Activated CD8-positive, alpha-beta memory T cell treated with anti-CD3 and anti-CD28 coated beads, Interleukin-2, amount 50 U/mL, for 1 hour (primary cell): ENCODE results near the gene PDLIM1.

Experiments used
- DNase-seq: peaks from one replicate; pipeline ENCODE4 v3.0.0-alpha.2; 2020; ENCODE audit errors: extremely low read depth

PDLIM1 gene, protein sequence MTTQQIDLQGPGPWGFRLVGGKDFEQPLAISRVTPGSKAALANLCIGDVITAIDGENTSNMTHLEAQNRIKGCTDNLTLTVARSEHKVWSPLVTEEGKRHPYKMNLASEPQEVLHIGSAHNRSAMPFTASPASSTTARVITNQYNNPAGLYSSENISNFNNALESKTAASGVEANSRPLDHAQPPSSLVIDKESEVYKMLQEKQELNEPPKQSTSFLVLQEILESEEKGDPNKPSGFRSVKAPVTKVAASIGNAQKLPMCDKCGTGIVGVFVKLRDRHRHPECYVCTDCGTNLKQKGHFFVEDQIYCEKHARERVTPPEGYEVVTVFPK

DNA sequence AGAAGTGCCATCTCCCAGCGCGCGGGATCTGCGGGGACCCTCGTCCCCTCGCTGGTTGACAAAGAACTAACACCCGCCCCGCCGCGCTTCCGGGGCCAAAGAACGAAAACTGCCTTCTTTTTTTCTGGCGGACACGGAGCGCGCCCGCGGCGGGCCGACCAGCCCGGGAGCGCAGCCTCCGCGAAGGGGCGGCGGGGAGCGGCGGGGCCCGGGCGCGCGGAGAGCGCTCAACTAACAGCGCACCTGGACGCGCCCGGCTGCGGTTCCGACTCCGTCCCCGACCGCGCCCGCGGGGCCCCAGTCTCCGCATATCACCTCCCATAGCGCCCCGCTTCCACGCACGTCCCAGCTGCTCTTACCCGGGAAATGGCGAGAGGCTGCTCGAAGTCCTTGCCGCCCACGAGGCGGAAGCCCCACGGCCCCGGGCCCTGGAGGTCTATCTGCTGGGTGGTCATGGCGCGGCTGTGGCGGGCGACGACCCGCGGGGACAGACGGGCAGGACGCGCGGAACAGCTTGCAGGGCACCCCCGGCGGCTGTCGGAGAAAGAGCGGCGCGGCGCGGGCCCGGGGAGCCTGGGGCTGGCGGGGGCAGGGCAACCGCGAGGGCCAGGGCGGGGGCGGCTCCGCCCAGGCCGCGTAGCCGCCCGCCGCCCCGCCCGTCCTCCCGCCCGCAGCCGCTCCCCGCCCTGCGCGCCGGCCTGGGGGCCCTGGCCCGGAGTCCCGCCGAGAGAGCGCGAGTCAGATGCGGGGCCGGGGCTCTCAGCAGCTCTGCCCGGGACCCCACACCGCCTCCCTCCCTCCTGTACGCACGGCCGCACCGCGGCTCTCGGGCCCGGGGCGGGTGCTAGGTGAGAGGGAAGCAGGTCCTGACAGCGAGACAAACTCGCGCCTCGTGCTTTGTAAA, at the start of gene PDLIM1:
Gene PDLIM1 (minus strand): TSS at position 543 of the 904 bp plus-strand sequence. CDS start 88 bp downstream, at position 455.
- DNase-seq = no peak

DNA sequence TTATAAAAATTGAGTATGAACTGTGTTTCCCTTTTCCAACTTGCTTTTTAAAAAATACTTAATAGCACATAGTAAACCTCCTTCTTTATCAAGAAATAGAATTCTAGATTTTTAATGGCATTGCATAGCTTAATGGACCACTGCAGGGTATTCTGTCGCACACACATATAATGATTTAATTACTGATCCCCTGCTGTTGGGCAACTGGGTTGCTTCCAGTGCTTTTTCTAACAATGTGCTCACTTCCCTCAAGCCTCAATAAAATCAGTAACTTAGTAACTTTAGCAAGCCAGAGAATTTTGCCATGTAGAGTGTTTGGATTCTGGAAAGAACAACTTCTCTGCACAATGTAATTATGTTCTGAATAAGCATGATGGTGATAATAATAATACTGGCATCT, 49.1 kb upstream of the PDLIM1 start:
- no peak for DNase-seq

DNA sequence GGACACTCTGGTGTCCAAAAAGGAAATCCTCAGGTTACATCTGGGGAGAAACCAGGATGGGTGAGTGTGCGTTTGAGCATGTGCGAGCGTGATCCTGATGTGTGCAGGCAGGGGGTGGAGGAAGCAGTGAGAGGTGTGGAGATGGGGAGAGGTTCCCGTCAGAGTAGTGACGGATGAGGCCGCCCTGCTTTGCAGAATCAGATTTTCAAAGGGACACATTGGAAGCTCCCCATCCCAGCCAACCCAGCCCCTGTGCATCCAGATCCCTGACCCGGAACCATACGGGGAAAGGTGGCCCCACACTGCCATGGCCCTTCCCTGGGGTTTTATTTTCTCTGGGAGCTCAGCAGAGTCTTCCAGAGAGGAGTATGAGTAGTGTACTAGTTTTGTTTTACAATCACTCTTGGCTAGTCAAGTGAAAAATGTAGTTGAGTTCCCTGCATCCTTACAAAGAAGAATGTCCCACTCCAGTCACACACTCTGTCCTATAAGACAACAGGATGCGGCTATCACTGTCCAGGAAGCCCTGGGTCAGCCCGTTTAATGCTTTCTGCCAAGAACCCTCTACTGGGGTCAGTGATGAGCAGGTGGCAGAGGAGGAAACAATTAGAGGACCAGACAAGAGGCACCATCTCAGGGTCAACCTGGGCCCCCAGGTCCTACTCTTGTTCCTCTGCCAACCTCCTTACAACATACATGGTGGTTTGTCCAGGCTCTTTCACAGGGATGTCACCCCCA, 46.8 kb upstream of the PDLIM1 start:
- no peak for DNase-seq

DNA sequence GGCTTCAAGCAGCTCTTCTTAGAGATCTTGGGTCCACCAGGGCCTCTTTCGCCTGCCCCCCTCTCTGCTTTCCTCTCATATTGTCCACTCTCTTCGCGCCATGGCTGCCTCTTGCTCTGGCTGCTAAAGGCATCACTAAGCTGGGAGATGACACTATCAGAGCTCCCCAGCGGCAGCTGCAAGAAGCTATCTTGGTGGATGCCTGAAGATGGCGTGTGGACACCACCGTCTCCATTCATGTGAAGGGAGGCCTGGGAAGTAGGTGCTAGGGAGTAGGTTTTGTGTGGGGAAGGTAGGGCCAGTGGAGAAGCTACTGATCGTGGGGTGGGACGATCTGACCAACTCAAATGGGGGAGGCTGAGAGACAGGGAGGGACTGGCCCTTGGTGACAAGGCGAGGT, 45.9 kb upstream of the PDLIM1 start:
- DNase-seq = no peak

DNA sequence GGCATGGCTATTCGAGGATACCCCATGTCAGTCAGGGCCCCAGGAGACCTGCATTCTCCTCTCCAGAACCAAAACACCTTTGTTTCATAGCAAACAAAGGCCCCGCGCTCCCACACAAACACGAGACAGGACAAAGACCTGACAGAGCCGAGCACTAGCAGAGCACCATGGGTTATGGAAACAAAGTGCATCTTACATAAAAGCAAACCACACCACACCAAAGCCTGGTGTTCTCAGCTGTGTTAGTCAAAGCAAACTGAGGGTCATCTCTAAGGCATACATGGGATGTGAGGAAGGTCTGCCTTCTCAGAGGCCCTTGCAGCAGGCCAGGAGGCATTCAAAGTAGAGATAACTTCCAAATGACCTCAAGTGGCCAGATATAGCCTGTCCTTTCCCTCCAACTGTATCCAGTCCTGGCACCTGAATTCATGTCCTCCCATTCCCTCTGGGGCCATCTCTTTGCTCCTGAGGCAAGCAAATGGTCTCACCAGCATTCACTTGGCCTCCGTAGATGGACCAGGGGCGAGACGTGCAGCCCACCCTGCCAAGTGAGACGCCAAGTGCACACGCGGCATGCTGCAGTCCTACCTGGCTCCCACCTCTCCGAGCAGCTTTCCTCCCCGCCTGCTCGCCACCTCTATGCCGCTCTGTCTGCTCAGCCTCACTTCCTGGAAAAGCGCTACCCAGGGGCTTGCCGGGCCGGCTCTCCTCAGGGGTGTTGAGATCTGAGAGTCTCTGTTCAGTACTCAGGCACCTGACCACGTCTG, 45.3 kb upstream of the PDLIM1 start:
- no peak for DNase-seq

DNA sequence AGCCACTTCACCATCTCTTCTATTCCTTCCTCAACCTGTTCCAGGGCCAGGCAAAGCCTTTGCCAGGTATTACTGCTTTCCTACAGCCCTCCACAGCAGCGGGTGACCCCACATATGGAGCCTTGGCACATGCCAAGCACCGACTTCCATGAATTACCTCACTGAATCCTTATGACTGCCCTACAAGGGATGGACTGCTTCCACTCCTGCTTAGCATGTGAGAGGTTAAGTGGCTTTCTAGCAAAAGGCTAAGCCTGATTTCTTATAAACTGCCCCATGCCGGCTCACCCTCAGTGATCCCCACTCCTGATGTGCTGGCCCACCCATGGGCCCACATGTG, 44.0 kb upstream of the PDLIM1 start:
- DNase-seq = no peak

DNA sequence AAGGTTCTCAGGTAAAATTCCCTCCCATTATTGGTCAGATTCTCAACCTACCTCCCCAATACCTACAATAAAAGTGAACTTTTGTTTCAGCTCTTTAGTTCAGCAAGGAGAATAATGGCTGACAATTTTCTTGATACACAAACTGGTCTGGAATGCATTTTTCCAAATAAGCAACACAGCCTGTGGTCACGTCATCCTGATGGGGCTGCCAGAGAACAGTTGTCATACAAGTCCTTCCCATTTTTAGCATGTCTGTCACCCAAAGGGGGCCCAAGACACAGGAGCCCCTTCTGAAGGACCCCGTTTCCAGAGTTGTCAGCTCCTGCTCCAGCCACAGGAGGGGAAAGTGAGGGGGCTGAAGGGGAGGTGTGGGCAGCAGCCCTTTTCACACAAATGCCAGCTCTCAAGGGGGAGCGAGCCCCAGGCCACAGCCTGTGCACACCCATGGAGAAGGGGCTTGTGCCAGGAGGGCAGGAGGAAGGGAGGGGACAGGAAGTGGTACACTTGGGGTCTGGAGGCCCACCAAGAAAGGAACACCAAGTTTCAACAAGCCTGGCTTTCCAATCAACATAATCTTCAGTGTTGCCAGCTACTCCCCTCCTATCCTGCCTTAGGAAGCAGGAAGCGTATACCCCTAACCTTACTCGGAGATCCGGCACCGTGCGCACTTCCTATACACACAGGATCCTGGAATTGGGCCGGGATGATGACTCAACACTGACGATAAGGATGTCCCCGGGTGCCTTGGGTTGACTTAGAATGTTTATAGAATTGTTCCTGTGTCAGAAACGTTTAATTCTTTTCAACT, 43.4 kb upstream of the PDLIM1 start:
- DNase-seq = no peak

DNA sequence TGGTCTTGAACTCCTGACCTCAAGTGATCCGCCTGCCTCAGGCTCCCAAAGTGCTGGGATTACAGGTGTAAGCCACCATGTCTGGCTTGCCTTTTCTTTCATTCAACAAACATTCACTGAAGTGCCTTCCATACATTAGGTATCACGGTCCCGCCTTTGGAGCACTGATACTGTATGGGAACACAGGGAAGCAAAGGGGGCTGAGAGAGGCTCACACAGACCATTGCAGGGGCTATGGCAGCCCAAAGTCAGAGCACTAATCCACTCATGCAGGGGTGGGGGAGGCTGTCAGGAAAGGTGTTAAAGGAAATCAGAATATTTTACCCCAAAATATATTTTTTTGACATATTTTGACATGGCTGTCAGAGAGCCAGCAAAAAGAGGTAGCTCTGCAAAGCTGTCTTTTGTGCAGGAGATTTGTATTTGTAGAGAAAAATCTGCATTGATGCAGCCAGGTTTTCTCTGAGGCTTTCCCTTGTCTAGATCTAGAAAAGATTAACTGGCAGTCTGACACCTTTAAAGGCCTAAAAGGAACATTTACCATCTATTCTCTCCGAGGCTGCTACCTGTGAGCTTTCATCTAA, 42.0 kb upstream of the PDLIM1 start:
- no peak for DNase-seq

DNA sequence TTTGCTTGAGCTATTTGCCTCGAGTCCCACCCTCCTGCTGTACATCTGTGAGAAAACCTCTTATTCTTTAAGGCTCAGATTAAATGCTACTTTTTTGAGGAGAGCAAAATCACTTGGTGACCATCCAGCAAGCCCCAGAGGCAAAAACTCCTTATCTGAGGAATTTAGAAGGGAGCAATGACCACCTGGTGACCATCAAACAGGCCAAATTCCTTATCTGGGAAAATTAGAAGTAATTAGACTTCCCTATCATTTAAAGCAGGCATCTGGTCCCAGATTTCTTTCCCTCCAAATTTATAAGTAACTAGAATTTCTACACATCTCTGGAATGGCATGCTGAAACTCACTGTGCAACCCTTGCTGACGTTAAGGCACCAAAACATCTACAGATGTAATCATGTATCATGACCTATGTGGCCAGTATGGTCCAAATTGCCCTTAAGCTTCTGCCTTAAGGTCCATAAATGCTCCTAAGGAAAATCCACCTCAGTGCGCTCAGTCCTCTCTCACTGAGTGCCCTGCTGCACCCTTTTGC, 40.9 kb upstream of the PDLIM1 start:
- DNase-seq = no peak

DNA sequence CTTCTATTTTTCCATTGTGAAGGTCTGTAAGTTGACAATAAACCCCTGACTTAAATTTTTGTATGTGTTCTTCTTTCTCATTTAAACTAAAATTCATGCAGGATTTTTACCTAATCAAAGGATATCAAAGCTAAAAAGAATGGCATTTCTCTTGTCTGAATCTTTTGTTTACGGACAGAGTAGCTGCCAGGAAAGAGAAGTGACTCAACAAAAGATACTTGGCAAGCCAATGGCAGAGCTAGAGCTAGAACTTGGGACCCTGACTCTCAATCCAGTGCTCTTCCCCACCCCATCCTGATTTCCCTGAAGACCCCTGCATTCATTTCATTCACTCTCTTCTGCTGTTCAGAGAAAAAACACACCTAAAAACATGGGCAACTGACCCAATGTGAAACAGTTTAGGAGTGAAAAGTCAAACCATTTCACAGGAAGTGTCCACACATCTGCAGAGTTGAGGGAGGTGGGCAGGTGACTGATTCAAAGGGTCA, 40.2 kb upstream of the PDLIM1 start:
- no peak for DNase-seq

DNA sequence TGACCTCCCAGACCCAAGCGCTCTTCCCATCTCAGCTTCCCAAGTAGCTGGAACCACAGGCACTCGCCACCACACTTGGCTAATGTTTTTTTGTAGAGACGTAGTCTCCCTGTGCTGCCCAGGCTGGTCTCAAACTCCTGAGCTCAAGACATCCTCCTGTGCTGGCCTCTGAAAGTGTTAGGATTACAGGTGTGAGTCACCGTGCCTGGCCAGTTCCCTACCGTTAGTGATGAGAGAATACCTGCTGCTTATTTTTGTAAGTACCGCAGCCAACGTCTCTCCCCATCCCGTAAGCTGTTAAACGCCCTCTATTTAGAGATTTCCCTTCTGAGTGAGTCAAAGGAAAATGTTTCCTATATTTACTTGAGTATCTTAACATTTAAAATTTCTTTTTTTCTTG, 38.5 kb upstream of the PDLIM1 start:
- DNase-seq = no peak

DNA sequence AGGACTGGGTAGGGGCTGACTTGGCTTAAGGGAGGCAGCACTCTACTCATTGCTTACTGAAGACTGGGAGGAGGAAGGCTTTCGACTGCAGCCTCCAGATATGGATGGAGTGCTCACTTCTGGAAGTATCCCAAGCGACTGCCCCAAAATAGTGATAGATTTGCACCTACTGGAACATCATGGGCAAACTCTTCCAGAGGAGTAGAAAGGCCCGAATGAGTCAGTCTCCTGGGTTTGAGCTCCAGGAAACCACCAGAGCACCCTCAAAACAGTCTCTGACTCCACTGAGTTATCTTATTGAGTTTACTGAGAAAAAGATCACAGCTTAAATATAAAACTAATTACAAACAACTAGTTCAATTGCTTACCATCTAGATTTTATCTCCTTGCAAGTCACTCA, 37.2 kb upstream of the PDLIM1 start:
- no peak for DNase-seq

DNA sequence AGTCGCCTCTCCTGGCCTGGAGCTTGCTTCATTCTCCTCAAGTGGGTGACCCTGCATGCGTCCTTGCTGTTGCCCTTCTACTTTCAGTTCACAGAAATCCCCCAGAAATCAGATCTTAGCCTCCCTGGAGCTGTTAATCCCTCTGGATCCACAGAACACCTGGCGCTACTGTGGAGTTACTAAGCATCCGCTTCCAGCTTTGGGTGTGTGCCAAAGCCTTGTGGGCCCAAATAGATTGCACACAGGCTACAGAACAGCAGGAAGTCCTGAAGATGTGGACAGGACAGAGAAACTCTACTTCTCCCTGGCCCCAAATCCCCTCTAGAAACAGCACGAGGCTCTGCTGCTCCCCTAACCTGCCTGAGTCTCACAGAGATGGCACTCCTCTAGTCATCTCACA, 36.6 kb upstream of the PDLIM1 start:
- DNase-seq = no peak

DNA sequence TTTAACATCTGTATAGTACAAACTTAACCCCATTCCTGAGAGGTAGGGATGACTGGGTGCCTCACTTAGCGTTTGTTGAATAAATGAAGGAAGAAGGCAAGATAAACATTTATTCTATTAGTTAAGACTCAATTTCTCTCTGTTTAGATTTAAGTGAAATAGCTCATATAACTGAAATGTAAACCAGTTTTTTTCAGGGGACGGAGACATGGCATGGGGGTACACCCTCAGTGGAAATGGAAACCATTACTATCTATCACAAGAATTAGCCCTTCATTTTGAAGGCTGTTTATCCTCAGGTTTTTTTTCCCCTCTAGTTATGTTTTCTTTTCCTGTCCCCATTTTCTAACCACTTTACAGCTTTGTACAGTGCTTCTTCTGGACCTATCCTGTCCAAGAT, 35.6 kb upstream of the PDLIM1 start:
- no peak for DNase-seq

DNA sequence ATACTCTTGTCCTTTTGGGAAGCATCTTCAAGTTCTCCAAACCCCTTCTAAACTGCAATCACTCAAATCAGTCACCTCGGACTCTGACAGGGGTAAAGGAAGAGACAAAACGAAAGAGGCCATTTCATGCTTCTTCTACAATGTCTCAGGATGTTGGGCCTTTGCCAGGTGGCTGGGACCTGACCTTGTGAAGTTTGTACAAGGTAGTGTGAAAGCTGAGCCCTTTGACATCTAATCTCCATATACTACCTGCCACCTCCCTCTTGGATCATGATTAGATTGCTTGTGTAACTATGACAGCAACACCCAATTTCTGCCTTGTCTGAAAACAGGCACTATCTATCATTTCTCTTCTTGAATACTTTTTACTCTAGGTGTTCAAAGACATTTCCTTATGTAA, 35.1 kb upstream of the PDLIM1 start:
- no peak for DNase-seq

DNA sequence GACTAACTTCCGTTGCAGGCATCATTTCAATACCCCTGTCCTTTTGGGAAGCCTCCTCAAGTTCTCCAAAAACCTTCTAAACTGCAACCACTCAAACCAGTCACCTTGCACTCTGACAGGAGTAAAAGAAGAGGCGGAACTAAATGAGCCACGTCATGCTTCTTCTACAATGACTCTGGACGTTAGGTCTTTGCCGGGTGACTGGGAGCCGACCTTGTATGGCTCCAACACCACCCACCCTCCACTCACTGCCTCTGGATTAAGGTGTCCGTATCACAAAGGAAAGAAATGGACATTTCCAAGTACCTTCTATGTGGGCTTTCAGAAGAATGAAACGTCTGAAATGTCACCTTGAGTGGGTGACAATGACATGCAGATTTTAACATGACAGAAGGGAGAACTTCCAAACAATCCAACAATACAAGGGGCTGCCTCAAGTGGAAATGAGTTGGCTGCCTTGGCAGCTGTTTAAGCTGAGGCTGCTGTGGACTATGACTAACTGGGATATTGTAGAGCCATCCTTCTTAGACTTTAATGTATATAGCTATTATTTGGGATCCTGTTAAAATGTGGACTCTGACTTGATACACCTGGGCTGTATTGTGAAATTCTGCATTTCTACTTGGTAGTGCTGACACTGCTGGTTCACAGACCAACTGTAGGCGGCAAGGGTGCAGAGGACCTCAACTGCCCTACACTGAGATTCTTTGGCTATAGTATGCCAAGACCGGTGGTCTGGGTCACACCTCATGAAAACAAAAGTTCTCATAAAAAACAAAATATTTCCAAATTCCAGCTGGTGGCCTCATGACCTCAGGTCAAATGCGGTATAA, 33.8 kb upstream of the PDLIM1 start:
- no peak for DNase-seq

DNA sequence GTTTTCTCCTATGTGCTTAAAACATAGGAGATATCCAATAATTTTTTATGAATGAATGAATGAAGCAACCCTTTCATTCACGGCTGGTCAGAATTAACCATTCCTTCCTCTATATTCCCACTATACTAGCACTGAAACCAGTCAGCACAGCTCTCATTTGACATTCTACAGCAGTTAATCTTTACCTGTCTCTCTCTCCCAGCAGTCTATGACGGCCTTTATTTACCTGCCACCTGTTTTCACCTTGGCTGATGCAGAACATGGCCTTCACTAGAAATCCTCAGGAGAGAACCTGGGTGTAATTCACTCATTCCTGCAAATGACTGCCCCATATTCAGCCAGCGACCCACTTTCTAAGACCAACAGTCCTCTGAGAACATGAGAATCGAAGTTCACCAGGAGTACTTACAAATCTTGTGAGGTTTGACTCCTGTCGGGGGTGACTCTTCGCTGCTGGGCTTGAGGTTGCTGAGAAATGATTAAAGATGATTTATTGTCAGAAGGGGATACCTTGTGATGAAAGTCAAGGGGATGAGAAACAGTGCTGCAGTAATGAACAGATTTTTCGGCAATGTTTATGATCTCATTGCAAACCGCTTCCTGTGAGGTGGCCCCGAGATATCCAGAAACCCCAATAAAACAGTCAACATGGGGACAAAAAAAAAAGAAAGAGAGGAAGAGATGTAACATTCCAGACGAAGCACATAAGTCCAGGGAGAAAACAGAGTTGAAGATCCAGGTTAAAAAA, 30.9 kb upstream of the PDLIM1 start:
- no peak for DNase-seq

DNA sequence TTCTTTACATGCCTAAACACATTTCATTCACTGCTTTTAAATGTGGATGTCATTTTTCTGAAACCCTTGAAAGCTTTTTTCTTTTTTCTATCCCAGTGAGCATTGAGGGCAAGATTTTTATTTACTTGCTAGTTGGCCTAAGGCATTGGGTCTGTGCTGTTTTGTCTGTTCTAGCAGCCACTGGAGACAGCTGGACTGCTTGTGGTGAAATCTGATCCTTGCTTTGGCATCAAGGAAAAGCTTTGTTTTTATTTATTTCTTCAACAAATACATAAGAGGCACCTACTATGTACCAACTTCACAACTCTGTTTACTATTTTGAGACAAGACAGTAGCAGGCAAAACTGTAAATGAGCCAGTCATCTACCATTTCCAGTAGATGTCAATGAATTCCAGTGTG, 28.4 kb upstream of the PDLIM1 start:
- no peak for DNase-seq

DNA sequence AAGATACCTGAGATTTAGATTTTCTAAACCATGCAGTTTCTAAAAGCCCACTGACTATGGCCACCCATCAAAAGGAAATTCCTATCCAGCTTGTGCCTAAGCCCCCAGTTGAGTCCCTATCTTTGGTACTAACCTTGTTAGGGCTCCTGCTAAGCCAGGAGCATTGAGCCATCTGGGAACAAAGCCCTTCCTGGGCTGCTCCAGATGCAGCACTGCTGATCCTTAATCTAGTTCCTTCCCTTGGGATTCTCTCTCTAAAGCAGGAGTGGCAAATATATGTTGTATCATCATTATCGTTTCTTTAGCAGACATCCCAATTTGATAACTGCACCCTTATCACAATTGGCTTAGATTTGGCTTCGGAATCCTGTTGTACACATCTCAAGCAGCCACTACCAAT, 24.7 kb upstream of the PDLIM1 start:
- no peak for DNase-seq
